ENCODE measurements around the gene CDC45.

DNA sequence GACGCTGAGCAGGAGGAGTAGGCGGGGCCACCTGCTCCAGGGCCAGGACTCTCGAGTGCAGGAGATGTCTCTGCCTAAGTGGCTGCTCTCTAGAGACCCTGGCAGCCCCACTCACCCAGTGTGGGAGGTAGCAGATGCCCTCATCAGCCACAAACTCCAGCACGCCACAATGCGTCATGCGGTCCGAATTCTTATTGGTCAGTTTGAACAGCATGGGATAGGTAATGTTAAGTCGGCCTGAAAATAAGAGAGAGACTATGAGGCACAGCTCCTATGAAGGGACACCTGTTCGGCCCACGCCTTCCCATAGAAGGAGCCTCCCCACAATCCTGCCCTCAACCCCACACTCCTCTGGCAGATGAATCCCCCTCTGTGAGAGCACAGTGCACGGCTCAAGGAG, 8.1 kb upstream of the CDC45 start:
- TF ChIP-seq, protein P1, sequence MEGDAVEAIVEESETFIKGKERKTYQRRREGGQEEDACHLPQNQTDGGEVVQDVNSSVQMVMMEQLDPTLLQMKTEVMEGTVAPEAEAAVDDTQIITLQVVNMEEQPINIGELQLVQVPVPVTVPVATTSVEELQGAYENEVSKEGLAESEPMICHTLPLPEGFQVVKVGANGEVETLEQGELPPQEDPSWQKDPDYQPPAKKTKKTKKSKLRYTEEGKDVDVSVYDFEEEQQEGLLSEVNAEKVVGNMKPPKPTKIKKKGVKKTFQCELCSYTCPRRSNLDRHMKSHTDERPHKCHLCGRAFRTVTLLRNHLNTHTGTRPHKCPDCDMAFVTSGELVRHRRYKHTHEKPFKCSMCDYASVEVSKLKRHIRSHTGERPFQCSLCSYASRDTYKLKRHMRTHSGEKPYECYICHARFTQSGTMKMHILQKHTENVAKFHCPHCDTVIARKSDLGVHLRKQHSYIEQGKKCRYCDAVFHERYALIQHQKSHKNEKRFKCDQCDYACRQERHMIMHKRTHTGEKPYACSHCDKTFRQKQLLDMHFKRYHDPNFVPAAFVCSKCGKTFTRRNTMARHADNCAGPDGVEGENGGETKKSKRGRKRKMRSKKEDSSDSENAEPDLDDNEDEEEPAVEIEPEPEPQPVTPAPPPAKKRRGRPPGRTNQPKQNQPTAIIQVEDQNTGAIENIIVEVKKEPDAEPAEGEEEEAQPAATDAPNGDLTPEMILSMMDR (IDR thresholded peaks at IDR 0.05) = no peak
- TF ChIP-seq POLR2A (IDR thresholded peaks at IDR 0.05) = no peak

All from testis (tissue), 2 donors.